A673 (cell line): ENCODE data around the gene ATPAF1. TPM values are rescaled to one million over a fixed set of nuclear protein-coding genes. Genes with fewer than 3 reads are reported as not detected.

ENCODE experiments used
- BruUV-seq: library from RNA; stranded (reverse); fragments of 400-500 nt; replicated peaks from 2 replicates; lab custom pipeline; 2021; lab: Mats Ljungman, UMichigan
- CTCF ChIA-PET: fragments of 300-600 bp; sonication (Branson Sonifier 250); formaldehyde crosslinking; loops from one replicate; lab custom pipeline; 2022; ENCODE audit warnings: antibody characterized with exemption; lab: Charles Lee
- POLR2A ChIA-PET: fragments of 300-600 bp; sonication (Branson Sonifier 250); formaldehyde crosslinking; loops from one replicate; lab custom pipeline; 2022; ENCODE audit warnings: antibody characterized with exemption; ENCODE audit not compliant: low non-redundant PET; lab: Charles Lee
- DNase-seq: peaks from one replicate; pipeline ENCODE4 v3.0.0-alpha.2; 2015; ENCODE audit warnings: low spot score
- H3K27ac ChIP-seq: fragments of 200-600 bp; sonication (generic); 2 replicates; pipeline ENCODE4 v1.5.1; 2016; ENCODE audit warnings: mixed run types, low read depth, mild to moderate bottlenecking, mixed read lengths, antibody characterized with exemption, low read length; ENCODE audit not compliant: poor library complexity, severe bottlenecking
- H3K27me3 ChIP-seq: fragments of 200-600 bp; sonication (generic); replicated peaks from 2 replicates; pipeline ENCODE4 v1.6.1; 2017; ENCODE audit warnings: mixed run types, low read depth, mild to moderate bottlenecking, mixed read lengths, antibody characterized with exemption, low read length; ENCODE audit not compliant: insufficient read depth, poor library complexity
- H3K36me3 ChIP-seq: fragments of 200-600 bp; sonication (generic); 2 replicates; pipeline ENCODE4 v1.6.1; 2016; ENCODE audit warnings: mixed run types, mild to moderate bottlenecking, mixed read lengths, antibody characterized with exemption, low read length; ENCODE audit not compliant: insufficient read depth, poor library complexity, severe bottlenecking
- H3K4me1 ChIP-seq: fragments of 200-600 bp; sonication (generic); 2 replicates; pipeline ENCODE4 v1.6.1; 2017; ENCODE audit warnings: mixed run types, mild to moderate bottlenecking, mixed read lengths, antibody characterized with exemption, low read length; ENCODE audit not compliant: insufficient read depth, poor library complexity, severe bottlenecking
- H3K4me3 ChIP-seq: fragments of 200-600 bp; sonication (generic); 2 replicates; pipeline ENCODE4 v1.5.1; 2016; ENCODE audit warnings: low read depth, mixed run types, mild to moderate bottlenecking, mixed read lengths, low read length; ENCODE audit not compliant: poor library complexity, severe bottlenecking
- H3K9me3 ChIP-seq: fragments of 200-600 bp; sonication (generic); 2 replicates; pipeline ENCODE4 v1.6.1; 2016; ENCODE audit warnings: mixed run types, low read depth, mild to moderate bottlenecking, mixed read lengths, antibody characterized with exemption, low read length; ENCODE audit not compliant: poor library complexity, severe bottlenecking
- EZH2 ChIP-seq: fragments of 200-600 bp; sonication (generic); IDR thresholded peaks from 2 replicates; pipeline ENCODE4 v1.6.1; 2017; ENCODE audit warnings: borderline replicate concordance, low read depth, mild to moderate bottlenecking, mixed read lengths, antibody characterized with exemption, low read length; ENCODE audit not compliant: poor library complexity, severe bottlenecking
- intact Hi-C: fragments of 100-400 bp; cut with micrococcal nuclease; formaldehyde crosslinking; loops from one replicate; pipeline ENCODE4 v1.10.0; 2022; ENCODE audit not compliant: unreplicated experiment
- total RNA-seq: library from RNA; stranded (reverse); gene quantifications from 2 replicates; pipeline ENCODE4 v1.2.3, GENCODE V29; 2021
- TF ChIP-seq, protein P1 (sequence below): fragments of 300-800, 200-600 bp; sonication (generic); conservative IDR thresholded peaks from 2 replicates; pipeline ENCODE4 v1.5.1; 2017; ENCODE audit warnings: low read depth, mild to moderate bottlenecking, antibody characterized with exemption, low read length, moderate library complexity, mixed read lengths

The ATPAF1 gene
- total RNA-seq, 1 experiment from 2014 or later: 41.7 TPM

DNA sequence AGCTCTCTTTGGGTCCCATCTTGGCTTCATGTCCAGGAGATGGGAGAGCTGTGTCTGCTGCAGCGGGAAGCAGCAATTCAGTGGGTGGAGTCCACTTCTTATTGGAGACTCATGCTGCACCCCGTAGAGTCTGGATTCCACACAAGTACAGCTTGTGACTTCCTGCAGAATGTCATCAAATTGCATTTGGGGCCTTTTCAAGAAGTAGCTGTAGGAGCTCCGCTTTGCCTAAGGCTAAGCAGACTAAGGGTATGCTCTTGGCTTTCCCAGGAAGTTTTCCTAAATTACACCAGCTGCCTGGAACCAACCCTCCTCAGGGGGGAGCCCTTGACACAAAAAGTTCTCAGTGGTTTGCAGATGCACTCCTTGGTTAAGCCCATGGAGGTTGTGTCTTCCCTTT lies 45.8 kb downstream of the ATPAF1 start:
- TF ChIP-seq EZH2: no peak
- TF ChIP-seq, protein P1, sequence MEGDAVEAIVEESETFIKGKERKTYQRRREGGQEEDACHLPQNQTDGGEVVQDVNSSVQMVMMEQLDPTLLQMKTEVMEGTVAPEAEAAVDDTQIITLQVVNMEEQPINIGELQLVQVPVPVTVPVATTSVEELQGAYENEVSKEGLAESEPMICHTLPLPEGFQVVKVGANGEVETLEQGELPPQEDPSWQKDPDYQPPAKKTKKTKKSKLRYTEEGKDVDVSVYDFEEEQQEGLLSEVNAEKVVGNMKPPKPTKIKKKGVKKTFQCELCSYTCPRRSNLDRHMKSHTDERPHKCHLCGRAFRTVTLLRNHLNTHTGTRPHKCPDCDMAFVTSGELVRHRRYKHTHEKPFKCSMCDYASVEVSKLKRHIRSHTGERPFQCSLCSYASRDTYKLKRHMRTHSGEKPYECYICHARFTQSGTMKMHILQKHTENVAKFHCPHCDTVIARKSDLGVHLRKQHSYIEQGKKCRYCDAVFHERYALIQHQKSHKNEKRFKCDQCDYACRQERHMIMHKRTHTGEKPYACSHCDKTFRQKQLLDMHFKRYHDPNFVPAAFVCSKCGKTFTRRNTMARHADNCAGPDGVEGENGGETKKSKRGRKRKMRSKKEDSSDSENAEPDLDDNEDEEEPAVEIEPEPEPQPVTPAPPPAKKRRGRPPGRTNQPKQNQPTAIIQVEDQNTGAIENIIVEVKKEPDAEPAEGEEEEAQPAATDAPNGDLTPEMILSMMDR: peak; percentile 68
- H3K36me3 ChIP-seq: no peaks in the 10 kb centered on the region
- BruUV-seq: no TSS peak
- peak; percentile 76 for DNase-seq
- H3K27me3 ChIP-seq: no peaks in the 10 kb centered on the region
- no peak overlapping the region for H3K27ac ChIP-seq
- H3K9me3 ChIP-seq: no peaks in the 10 kb centered on the region
- POLR2A ChIA-PET: no interaction called here
- CTCF ChIA-PET: interaction anchor here (0.5 to 0.6 kb wide), 2 partner anchors 70 to 87 kb away, joined by 3 read pairs; no protein-coding TSS in a partner anchor
- peaks cover 4% of the 10 kb centered on the region for H3K4me1 ChIP-seq
- no peak overlapping the region for H3K4me3 ChIP-seq
- intact Hi-C loops: loop anchor here (2.0 kb wide), 1 partner anchor 102 kb away; no protein-coding TSS in a partner anchor

DNA sequence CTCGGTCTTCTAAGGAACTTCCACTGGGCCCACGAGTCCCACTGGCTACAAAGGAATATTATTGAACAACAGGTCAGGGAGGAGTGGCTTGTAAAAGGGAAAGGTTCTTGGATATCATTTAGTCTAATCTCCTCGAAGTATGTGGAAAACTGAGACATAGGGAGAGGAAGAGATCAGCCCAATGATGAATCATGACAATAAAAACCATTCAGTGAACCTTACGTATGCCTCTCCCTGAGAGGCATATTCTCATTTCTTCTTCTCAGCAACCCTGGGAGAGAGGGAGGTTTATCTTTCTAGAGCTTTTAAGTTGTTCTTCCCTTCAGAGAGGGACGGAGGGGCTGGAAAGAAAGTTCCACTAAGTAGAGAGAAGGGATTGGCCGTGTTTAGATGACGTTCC lies 46.2 kb downstream of the ATPAF1 start:
- CTCF ChIA-PET: interaction anchor here (0.5 to 0.6 kb wide), 2 partner anchors 71 to 88 kb away, joined by 3 read pairs; no protein-coding TSS in a partner anchor
- H3K9me3 ChIP-seq: no peaks in the 10 kb centered on the region
- H3K36me3 ChIP-seq: no peaks in the 10 kb centered on the region
- peaks cover 4% of the 10 kb centered on the region for H3K4me1 ChIP-seq
- no peak overlapping the region for H3K27ac ChIP-seq
- no TSS peak for BruUV-seq
- H3K4me3 ChIP-seq: no peak overlapping the region
- TF ChIP-seq, protein P1: no peak
- TF ChIP-seq EZH2: no peak
- no peak for DNase-seq
- no peaks in the 10 kb centered on the region for H3K27me3 ChIP-seq
- intact Hi-C loops: loop anchor here (2.0 kb wide), 1 partner anchor 103 kb away; no protein-coding TSS in a partner anchor
- POLR2A ChIA-PET: no interaction called here

DNA sequence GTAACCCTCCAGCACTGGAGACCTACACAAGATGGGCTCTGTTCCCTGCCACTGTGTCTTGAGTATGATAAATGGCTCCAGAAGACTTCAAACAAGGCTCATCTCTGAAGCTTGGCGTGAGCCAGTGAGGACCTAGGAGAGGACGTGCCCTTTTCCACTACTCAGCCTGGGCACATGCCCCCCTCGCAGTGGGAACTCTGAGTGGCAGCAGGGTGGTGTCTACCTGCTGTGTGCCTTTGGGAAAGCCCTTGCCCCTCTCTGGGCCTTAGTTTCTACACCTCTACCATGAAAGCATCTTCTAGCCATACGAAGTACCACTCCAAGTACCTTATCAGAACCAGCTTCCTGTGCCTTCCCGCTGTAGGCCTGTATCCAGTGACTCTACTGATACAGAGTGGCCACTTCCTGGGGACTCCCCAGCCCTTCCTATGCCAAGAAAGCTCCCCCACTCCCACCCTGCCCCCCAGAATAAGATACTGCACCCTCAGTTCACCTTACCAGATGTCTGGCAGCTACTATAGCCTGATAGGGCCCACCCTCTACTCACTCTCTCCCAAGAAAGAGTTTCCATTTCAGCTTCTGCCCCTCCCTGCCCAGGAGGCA lies 48.4 kb downstream of the ATPAF1 start:
- Histone ChIP-seq H3K36me3 (no peaks in the 10 kb centered on the region), H3K9me3 (no peaks in the 10 kb centered on the region), H3K27ac (no peak overlapping the region), H3K27me3 (no peaks in the 10 kb centered on the region), H3K4me1 (peaks cover 4% of the 10 kb centered on the region), H3K4me3 (no peak overlapping the region)
- intact Hi-C loops: no loop called here
- no peak for DNase-seq
- ChIA-PET POLR2A (no interaction called here), CTCF (no interaction called here)
- BruUV-seq: no TSS peak
- TF ChIP-seq, protein P1: no peak
- TF ChIP-seq EZH2: no peak
